Sigmoid colon (tissue), 4 donors: ENCODE data around the gene APBB2.

ENCODE experiments used
- CTCF ChIP-seq, 4 experiments: fragments of 450-650 bp in 3 of 4; fragments of 200-600 bp in 1 of 4; IDR thresholded peaks; one replicate each; pipeline ENCODE4 v1.5.1; 2016 to 2019; ENCODE audit warnings: antibody characterized with exemption in 4 of 4, mild to moderate bottlenecking in 3 of 4, moderate library complexity in 2 of 4
- EP300 ChIP-seq, 4 donors: sonication (generic); formaldehyde crosslinking; IDR thresholded peaks; one replicate each; pipeline ENCODE4 v1.6.1; 2017; ENCODE audit warnings: antibody characterized with exemption in 4 of 4
- POLR2A ChIP-seq, 2 donors: fragments of 450-650 bp; IDR thresholded peaks; one replicate each; pipeline ENCODE4 v1.6.1; 2016; ENCODE audit warnings: antibody characterized with exemption in 2 of 2, mild to moderate bottlenecking in 2 of 2, moderate library complexity in 2 of 2

GRCh38 chr4:41013746-41014145 is 200.6 kb downstream of the APBB2 start:
- TF ChIP-seq POLR2A (IDR thresholded peaks at IDR 0.05), result no peak
- TF ChIP-seq CTCF (IDR thresholded peaks at IDR 0.05), result no peak
- no peak for TF ChIP-seq EP300 (IDR thresholded peaks at IDR 0.05)
